ENCODE results near the gene TENM4. TPM values are rescaled to one million over a fixed set of nuclear protein-coding genes. Genes with fewer than 3 reads are reported as not detected.
A peak's percentile ranks its signal among the peaks of the same experiment; 100 is the strongest.

TENM4 gene
- total RNA-seq, 1 donor from 2014 or later, result 16.9 TPM

DNA sequence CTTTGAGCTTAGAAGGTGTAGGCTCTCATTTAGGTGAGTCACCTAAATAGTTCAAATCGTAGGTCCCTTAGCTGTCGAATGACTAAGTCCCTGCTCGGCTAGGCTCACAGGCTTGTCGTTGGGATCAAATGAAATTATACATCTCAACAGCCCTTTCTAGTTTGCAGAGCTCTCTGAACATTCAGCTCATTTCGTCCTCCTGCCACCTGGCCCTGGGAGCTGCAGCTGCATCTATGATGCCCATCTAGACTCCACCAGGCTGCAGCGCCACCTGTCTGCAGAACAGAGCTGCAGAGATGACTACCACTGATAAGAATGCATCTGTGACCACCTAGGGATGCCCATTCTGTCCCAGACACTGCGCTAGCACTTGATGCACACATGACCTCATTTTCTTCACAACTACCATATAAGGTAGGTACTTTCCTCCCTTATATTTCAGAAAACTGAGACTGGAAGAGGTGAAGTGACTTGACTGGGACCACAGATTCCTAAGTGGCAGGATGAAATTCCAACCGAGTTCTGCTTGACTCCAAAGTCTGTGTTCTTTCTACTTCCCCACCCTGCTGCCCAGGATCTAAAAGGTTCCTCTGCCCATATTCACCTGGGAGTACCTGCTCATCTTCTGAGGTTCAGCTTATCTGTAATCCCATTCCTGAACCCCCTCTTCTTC, 725.1 kb downstream of the TENM4 start:
- DNase-seq (ENCODE audit: low spot score), result no peak

DNA sequence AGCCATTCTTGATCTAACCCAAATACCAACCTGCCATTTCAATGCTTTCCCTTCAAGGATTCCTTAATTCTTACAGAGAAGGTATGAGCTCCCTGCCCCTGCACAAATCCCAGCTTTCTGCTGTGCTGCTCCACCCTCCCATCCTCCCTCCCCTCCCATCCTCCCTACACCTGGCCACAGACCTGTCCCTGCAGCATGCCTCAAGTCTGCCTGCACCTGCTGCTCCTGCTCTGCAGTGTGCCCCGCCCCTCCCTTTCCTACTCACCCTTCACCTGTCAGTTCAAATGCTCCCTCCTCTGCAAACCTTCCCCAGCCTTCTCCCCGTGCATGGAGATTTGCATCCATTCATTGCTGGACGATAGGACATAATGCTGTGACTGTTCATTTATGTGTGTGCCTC, 726.3 kb downstream of the TENM4 start:
- DNase-seq (ENCODE audit: low spot score), result no peak

DNA sequence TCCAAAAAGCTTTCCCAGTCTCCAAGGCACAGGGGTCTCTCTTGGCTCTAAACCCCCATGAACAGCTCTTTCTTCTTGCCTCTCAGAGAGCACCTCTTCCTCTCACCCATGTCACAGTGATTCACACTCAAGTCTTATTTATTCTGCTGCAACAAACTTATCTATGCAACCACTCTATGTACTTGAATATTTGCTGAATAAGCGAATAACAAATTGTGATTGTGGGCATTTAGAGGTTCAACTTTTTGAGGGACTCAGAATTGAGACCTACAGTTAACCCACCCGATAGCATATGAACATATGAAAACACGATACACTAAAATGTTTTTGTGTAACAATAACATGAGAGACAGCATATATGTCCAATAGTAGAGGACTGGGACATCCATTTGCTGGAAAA, 729.1 kb downstream of the TENM4 start:
- no peak for DNase-seq (ENCODE audit: low spot score)

DNA sequence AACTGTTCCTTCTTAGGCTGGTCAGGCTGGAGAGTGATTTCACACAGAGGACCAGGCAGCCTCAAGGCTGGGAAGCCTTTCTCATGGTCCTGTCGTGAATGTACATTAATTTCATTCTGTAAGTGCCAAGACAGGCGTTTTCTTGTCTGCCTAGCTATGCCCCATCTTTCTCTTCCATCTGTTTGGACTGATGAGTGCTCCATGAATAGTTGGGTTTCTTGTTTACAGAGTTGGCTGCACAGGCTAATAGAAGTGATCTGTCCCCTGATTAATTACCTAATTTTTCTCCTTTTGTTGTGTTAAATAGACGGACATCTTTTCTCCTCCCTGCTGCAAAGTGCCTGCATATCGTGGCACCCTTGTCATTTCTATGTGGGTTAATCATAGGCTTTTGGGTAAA, 730.4 kb downstream of the TENM4 start:
- no peak for DNase-seq (ENCODE audit: low spot score)

DNA sequence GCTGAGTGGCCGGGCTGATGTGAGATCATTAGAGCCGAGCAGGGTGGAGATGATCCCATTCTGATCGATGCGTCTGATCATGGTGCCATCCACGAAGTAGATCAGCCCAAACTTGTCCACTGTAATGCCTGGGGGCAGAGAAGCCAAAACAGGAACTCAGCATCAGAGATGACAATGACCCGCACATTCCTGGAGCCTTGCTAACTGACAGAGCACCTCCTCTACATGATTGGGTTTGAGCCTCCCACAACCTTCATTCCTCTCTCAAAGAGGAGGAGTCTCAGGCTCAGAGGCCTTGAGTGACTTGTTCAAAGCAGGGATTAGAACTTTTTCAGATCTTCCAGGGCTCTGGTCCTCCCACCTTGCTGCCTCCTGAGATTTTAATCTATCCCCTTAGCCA, 732.4 kb downstream of the TENM4 start:
- no peak for DNase-seq (ENCODE audit: low spot score)

DNA sequence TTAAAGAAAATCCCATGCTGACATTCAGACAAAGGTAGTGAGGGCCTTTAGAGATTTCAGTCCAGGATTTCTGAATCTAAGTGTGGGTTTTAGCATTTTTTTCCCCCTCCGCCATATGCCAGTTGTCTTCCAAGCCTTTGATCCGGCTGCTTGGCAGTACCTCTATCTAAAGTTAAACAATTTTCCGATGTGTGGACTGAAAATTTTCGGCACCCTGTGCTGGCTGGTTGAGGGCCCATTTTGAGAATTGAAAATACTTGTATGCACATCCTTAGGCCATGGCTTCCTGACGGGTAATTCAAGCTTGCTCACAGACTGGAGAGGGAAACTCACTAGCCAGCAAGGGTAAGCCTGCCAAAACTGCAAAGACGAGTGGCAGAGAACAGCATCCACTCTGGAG, 734.3 kb downstream of the TENM4 start:
- no peak for DNase-seq (ENCODE audit: low spot score)

DNA sequence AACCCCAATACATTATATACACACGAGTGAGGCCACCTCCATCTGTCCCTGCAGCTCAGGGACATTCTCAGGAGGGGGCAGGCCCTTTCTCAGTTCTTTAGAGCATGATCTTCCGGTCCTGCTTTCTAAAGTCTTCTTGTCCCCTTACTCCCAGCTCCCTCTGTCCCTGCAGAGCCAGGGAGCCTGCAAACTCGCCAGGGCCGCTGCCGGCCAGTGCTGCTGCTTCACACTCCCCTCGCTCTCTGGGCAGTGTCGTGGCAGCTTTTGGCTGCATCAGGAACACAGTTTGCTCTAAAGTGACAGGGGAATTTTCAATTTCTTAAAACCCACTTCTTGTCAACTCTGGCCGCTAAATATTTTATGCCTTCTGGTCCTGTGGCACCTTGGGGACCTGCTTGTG, 736.0 kb downstream of the TENM4 start:
- DNase-seq (ENCODE audit: low spot score), result no peak

DNA sequence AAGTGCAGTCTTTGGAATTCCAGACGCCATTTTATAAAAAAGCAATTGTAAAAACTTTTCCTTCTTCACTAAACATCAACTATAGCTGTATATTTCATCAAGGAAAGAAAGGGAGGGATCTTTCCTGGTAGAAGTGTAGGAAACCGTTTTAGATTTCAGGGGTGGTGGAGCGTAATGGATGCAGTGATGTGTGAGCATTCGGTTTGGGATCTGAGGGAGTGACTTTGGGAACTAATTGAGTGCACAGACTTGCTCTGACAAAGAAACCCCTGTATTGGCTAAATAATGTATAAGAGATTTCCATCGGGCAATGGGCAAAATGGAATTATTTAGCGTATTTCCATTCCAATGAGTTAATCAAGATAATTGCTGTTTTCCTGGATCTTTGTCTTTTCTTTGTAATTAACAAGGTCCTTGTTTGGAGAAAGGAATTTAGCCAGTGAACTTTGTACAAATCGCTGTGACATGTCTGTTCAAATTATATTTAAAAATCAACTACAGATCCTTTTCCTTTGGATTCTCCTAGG, 741.2 kb downstream of the TENM4 start:
- DNase-seq (ENCODE audit: low spot score), result no peak

DNA sequence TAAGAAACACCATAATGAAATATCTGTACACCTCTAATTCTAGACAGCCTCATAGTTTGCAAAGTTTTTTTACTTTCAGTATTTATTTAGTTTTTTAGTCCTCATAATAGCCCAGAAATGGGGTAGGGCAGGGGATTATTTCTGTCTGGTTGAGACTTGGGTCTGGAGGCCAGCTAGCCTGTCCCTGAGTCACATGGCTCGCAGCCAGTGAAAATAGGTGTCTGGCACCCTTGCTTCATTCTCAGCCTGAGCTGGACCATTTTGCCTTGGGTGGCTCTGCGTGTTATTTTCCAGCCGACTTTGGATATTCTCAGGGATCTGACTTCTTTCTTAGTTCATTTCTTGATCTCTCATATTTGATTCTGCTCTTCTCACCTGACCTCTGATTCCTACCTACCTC, 742.2 kb downstream of the TENM4 start:
- peak; percentile 10 for DNase-seq (ENCODE audit: low spot score)

DNA sequence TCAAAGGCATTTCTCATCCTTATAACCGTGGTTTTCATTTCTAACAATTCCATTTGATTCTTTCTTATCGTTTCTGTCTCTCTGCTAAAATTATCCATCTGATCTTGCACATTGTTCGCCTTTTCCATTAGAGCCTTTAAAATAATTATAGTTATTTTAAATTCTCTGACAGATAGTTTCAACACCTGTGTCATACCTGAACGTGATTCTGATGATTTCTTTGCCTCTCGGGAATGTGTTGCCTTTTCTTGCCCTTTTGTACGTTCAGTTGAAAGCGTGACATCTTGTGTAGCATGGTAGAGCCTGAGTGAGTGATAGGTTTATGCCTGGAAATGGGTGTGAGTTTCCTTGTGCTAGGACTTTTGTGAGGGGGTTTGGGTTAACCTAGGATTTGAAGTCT, 744.7 kb downstream of the TENM4 start:
- no peak for DNase-seq (ENCODE audit: low spot score)

DNA sequence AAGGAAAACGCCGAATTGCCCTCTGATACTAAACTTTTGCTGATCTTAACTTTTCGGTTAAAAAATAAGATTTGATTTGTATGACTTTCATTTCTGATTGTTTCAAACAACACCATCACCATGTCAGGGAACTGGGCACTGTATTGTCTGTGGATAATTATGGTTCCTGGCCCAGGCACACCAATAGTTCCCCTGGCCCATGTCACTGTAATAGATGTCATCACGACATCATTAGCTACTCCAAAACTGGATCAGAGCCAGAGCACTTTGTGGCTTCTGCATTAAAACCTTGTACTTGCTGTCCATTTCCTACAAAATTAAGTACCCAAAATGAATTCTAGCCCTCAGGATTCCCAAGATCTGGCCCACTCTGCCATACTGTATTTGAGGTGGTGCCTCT, 746.7 kb downstream of the TENM4 start:
- DNase-seq (ENCODE audit: low spot score), result no peak

DNA sequence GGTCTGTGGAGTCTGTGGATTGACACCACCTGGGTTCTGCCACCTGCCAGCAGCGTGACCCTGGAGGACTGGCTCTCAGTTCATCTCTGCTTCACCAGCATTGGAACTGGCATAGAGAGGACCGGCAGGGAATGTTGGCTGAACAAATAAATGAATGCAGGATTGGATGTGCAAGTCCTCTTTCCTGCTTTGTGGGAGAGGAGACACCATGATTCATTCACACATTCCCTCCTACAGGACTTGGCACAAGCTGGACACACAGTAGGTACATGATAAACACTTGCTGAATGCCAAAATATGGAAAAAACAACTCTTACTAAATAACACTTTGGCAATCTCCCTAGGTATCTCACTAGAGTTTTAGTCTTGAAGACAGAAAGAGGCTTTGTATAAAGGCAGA, 749.6 kb downstream of the TENM4 start:
- no peak for DNase-seq (ENCODE audit: low spot score)

DNA sequence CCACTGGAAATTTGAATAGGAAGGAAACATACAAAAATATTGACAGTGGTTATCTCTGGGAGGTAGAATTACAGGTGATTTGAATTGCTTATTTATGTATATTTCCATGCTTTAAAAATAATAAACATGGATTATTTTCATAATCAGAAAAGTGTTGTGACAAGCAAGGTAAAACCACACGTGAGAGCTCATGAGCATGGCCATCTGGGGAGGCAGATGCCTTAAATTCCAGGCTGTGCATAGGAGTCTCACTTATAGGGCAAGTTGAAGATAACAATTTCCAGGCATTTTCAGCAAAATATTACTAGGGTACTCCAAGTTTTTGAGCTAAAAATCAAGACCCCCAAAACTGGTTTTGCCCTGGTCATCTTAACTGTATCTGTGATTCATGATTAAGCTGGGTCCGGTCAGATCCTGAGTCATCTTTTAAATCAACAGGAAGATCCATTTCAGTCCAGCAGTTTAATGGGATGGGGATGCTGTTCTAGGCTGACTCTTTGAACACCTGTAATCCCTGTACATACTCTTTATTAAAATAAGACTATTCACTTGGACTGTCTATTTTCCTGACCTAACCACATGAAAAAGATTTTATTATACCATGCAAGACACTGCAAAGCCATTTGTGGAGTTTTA, 750.4 kb downstream of the TENM4 start:
- no peak for DNase-seq (ENCODE audit: low spot score)

DNA sequence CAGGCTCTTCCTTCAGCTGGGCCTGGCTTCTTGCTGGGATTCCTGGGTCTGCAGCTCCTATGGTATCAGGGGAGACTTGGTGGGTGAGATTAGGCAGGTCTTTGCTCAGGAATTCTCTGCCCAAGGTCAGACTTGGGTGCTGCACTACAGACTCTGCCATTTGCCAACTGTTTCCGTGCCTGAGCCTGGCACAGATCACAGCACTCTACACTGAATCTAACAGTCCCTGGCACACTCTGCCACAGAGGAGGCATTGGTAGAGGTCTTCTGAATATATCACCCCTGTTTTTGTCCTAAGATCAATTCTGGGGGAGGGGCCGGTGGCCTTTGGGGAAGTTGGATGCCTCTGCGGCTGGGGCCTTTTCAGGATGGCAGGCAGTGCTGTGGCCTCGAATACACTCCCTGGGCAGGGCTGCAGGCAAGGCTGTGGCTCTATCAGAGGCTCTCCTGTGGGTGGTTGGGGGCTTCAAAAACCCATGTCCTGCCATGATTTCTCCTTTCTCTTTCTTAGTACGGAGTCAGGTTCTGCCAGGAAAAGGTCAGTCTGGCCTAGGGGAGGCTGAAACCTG, 751.2 kb downstream of the TENM4 start:
- no peak for DNase-seq (ENCODE audit: low spot score)

DNA sequence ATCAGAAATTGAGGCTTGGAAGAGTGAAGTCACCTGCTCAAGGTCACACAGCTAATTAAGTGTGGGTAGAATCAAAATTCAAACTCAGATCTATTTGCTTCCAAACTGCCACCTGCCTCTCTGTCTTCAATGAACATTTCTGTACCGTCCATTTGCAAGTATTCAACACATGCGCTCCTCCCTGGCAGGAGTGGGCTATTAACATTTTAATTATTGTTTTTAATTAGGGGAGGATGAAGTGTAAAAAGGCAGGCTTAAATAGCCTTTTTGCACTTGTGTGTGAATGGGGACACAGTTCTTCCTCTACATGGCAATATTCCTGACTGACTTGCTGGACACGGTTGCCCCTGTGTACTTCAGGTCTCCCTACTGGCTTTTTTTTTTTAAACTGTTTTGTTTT, 751.7 kb downstream of the TENM4 start:
- no peak for DNase-seq (ENCODE audit: low spot score)

DNA sequence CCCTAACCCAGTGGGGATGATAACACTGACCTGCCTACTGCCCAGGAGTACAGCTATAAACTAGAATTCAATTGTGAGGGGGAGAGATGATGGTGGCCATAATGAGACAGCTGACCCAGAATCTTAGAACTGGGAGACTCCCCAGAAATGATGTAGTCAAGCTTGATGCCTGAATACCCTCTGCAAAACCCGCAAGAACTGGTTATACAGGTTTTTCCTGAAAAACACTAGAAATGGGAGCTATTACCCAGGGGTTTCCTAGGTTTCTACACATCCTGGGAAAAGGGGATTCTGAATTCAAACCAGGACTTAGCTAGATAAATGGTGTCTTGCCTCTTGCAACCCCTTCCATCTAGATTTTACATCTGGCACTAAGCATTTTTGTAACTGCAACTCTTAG, 752.4 kb downstream of the TENM4 start:
- peak; percentile 15 for DNase-seq (ENCODE audit: low spot score)

DNA sequence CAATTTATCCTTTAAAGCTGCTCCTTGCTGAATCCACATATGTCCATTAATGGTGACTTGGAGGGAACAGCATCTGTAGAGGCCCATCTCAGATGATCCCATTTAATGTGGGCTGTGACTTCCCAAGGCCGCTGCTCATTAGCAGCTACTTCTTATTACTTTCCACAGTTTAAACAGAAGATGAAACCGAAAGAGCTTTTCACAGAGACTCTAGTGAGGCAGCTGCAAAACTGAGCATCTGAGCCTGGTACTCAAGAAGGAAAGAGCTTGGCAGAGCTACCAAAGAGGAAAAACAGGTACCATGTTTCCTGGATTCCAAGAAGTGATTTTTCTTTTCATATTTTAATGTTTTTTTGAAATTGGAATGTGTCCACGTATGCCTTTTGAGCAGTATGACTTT, 755.7 kb downstream of the TENM4 start:
- no peak for DNase-seq (ENCODE audit: low spot score)

DNA sequence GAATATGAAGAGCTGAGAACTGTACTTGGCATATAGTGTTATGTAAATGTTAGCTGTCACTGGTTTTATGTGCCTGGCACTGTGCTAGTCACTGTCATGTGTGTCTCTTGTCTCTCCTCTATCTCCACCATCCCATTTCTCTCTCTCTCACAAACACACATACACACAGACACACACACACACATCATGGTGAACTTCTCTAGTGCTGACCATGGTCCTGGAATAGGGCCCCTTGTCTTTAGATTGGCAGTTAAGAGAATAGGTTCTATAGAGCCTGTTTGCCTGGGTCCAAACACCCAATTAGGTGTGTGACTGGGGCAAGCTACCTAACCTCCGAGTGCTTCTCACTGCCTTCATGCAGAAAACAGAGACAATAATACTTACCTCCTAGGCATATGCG, 756.5 kb downstream of the TENM4 start:
- no peak for DNase-seq (ENCODE audit: low spot score)

DNA sequence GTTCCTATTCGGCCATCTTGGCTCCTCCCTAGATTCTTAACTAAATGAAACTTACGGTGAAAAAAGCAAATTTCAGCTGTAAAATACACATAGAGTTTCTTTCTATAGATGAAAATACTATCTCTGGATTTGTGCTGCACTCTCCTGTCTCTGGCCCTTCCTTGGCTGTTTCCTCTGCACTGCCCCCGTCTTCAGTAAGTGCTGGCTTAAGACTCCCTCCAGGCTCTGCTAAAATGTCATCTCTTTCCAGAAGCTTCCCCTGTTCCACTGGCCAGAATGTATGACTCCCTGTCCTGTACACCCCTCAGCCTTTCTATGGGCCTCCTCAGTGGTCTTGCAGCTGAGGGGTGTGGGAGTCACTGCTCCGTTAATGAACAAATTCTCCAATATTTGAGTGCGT, 757.1 kb downstream of the TENM4 start:
- no peak for DNase-seq (ENCODE audit: low spot score)

DNA sequence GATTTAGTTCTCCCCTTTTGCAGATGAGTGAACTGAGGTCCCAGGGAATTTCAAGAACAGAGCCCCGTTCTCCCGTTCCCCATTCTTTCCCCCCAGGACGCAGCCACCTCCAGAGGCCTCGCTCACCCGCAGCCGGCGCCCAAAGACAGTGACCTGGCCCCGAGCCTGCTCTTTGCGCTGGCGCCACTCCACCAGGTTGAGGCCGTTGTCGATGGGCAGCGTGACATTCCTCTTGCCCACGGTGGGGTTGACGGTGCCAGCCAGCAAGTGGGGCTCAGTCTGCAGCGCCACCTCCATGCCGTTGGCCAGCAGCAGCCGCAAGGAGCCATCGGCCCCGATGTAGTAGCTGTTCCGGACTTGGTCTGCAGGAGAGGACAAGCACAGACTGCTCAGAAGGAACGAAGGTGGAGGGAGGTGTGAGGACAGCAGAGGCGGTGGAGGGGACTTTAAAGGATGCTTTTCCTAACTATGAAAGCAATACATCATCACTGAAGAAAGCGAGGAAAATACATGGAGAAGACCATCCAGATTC, 764.7 kb downstream of the TENM4 start:
- no peak for DNase-seq (ENCODE audit: low spot score)

DNA sequence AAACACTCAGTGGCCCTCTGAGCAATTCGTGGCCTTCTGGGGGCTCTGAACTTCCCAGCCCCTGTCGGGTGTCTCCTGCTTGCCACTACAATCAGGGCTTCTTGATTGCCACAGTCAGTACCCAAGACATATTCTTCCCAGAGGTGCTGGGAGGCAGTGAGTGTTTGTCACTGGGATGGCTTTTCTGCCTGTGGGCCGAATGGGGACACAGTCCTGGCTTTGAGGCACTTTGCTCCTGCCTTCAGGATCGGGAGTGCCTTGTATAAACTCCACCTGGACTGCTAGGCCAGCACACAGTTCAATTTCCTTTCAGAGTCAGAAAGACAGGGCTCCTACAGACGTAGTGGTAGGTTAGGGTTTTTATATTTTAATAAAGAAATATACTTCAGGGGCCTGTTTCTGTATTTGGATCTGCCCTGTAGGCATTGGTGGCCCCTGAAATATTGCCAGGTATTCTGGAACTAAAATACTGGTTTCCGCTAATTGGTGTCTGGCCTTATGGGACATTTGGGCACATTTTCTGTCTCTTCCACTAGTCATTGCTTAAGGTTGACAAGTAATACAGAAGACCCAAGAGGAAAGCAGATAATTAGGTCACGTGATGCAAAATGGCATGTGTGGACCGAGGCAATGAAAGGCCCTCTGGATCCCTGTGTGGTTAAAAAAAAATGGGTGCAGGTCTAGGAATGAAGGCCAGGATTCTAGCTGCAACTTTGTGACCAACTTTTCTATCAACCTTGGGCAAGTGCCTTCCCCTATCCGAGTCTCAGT, 767.8 kb downstream of the TENM4 start:
- DNase-seq (ENCODE audit: low spot score), result no peak

DNA sequence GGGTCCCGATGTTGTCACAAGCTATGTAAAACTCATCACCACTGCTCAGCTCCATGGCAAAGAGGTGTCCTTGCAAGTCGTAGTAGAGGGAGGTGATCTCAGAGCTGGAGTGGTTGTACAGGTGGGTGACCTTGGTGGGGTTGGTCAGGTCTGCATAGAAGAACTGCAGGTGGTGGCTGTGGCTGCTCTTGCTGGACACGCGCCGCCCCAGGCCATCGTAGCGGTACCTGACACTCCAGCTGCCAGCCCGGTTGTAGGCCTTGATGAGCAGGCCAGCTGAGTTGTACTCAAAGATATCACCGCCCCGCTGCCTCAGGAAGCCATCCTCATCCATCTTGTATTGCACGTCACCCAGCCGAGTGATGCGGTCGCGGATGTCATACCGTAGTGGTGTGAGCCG, 771.6 kb downstream of the TENM4 start:
- no peak for DNase-seq (ENCODE audit: low spot score)

Data from umbilical cord (tissue), 2 donors.